Stomach (tissue), 9 donors: Measurements from ENCODE around the gene PTGFRN. TPM values are rescaled to one million over a fixed set of nuclear protein-coding genes. Genes with fewer than 3 reads are reported as not detected.
"Not testable (repeated sequence)": the region's sequence is repeated elsewhere in the genome, so short reads cannot be mapped to it uniquely, and the experiment has no call there.

Source experiments
- DNase-seq, 2 donors: peaks; one replicate each; pipeline versions ENCODE4 v3.0.0 to v3.0.0-alpha.2; 2013 to 2019
- H3K27ac ChIP-seq, 5 donors: fragments of 200-600 bp in 4 of 5; sonication (generic) in 4 of 5; one replicate each; pipeline ENCODE4 v1.5.1; 2013 to 2019; ENCODE audit warnings: mild to moderate bottlenecking in 1 of 5, moderate library complexity in 1 of 5
- H3K27me3 ChIP-seq, 3 donors: fragments of 200-600 bp; sonication (generic); one replicate each; pipeline ENCODE4 v1.5.1; 2017 to 2019; ENCODE audit warnings: mixed run types in 1 of 3
- H3K36me3 ChIP-seq, 4 donors: fragments of 200-600 bp; sonication (generic); 1 replicate in 3 of 4; 2 replicates in 1 of 4; pipeline ENCODE4 v1.5.1; 2016 to 2019
- H3K4me1 ChIP-seq, 4 donors: fragments of 200-600 bp; sonication (generic); one replicate each; pipeline ENCODE4 v1.5.1; 2016 to 2019
- H3K4me3 ChIP-seq, 4 donors: fragments of 200-600 bp; sonication (generic) in 3 of 4; one replicate each; pipeline ENCODE4 v1.5.1; 2016 to 2019; ENCODE audit warnings: mild to moderate bottlenecking in 1 of 4
- H3K9me3 ChIP-seq, 4 donors: fragments of 200-600 bp; sonication (generic); one replicate each; pipeline ENCODE4 v1.5.1; 2016 to 2019
- CTCF ChIP-seq, 7 experiments: fragments of 450-650 bp in 4 of 7; fragments of 200-600 bp in 3 of 7; sonication (generic) in 3 of 7; IDR thresholded peaks; one replicate each; pipeline ENCODE4 v1.5.1; 2016 to 2019; ENCODE audit warnings: antibody characterized with exemption in 7 of 7, control low read depth in 2 of 7, mild to moderate bottlenecking in 1 of 7
- EP300 ChIP-seq: sonication (generic); formaldehyde crosslinking; IDR thresholded peaks from one replicate; pipeline ENCODE4 v1.6.1; 2017; ENCODE audit warnings: antibody characterized with exemption
- POLR2A ChIP-seq, 4 donors: fragments of 450-650 bp; IDR thresholded peaks; one replicate each; pipeline ENCODE4 v1.6.1; 2016; ENCODE audit warnings: antibody characterized with exemption in 4 of 4, control low read depth in 2 of 4, mild to moderate bottlenecking in 1 of 4, moderate library complexity in 1 of 4
- POLR2AphosphoS5 ChIP-seq, 3 donors: sonication (generic); formaldehyde crosslinking; IDR thresholded peaks; one replicate each; pipeline ENCODE4 v1.6.1; 2016; ENCODE audit warnings: antibody characterized with exemption in 3 of 3
- WGBS, 5 donors: extraction: QIAGEN DNeasy Blood & Tissue Kit in 3 of 5; methylation state at CpG; one replicate each; pipeline versions ENCODE4 v1.1.5 to v1.1.7; 2013 to 2018; 5-methylcytosine and 5-hydroxymethylcytosine counted together
- intact Hi-C: fragments of 100-400 bp; cut with DNase I; formaldehyde crosslinking; loops from one replicate; pipeline ENCODE4 v1.15.1; 2023; ENCODE audit warnings: low total_unique reads
- polyA plus RNA-seq, 3 donors: library from polyadenylated mRNA; stranded (reverse); fragments of 200-250 nt; gene quantifications; one replicate each; pipeline ENCODE4 v1.2.3, GENCODE V29; 2013
- total RNA-seq, 5 donors: library from RNA; depleted of rRNA; stranded (reverse); fragments of >200 nt; gene quantifications; one replicate each; pipeline versions ENCODE4 v1.1.0 to v1.2.3, GENCODE V29; 2014 to 2016
- donor health status: healthy with polysubstance abuse.
- donor health status: Bipolar disorder and iron deficiency.
- donor health status: healthy.

Gene PTGFRN
- total and polyA plus RNA-seq, 8 donors, result 3.8 to 66.6 (median 44.0) TPM

DNA sequence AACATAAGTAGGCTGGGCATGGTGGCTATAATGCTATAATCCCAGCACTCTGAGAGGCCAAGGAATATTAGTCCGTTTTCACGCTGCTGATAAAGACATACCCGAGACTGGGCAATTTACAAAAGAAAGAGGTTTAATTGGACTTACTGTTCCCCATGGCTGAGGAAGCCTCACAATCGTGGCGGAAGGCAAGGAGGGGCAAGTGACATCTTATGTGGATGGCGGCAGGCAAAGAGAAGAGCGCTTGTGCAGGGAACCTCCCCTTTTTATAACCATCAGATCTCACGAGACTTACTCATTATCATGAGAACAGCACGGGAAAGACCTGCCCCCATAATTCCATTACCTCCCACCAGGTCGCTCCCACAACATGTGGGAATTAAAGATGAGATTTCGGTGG, 28.5 kb downstream of the PTGFRN start:
- H3K4me1 ChIP-seq, result no peaks in the 10 kb centered on the region
- intact Hi-C loops, result no loop called here

DNA sequence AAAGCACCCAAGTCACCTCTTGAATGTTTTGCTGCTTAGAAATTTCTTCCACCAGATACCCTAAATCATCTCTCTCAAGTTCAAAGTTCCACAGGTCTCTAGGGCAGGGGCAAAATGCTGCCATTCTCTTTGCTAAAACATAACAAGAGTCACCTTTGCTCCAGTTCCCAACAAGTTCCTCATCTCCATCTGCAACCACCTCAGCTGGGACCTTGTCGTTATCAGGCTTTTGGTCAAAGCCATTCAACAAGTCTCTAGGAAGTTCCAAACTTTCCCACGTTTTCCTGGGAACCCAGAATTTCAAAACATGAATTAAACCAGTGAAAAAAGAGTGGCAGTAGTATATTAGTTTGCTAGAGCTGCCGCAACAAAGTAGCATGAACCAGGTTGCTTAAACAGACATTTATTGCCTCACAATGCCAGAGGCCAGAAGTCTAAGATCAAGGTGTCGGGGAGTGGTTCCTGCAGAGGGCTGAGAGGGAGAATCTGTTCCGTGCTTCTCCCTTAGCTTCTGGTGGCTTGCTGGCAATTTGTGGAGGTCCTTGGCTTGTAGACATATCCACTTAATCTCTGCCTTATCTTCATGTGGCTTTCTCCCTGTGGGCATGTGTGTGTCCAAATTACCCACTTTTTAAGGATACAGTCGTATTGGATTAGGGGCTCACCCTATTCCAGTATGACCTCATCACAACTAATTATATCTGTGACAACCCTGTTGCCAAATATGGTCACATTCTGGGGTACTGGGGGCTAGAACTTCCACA, 30.2 kb downstream of the PTGFRN start:
- H3K4me1 ChIP-seq, intact Hi-C loops, H3K27me3 ChIP-seq, H3K27ac ChIP-seq, DNase-seq, H3K9me3 ChIP-seq, H3K4me3 ChIP-seq: not testable (repeated sequence)
- 58 to 78% (median 67%) methylated on average over 6 of the region's 6 CpGs for WGBS, 5 donors
- H3K36me3 ChIP-seq, result peaks cover 0 to 32% (median 24%) of the 10 kb centered on the region in 4 donors

More for the DNA sequence above, 28.5 kb downstream of the PTGFRN start:
- Histone ChIP-seq H3K36me3 (peaks cover 0 to 16% (median 11%) of the 10 kb centered on the region in 4 donors), H3K4me3 (no peak overlapping the region), H3K27me3 (no peaks in the 10 kb centered on the region), H3K27ac (no peak overlapping the region), H3K9me3 (no peaks in the 10 kb centered on the region)
- WGBS, 5 donors, result 94 to 98% (median 96%) methylated on average over 11 of the region's 11 CpGs
- no peak for DNase-seq
- TF ChIP-seq CTCF (IDR thresholded peaks at IDR 0.05) (no peak), POLR2A (IDR thresholded peaks at IDR 0.05) (no peak), EP300 (no peak), POLR2AphosphoS5 (IDR thresholded peaks at IDR 0.05) (no peak)

GRCh38 chr1:116940814-116941599, 31.3 kb downstream of the PTGFRN start:
- 82 to 96% (median 88%) methylated on average over 2 of the region's 2 CpGs for WGBS, 5 donors
- intact Hi-C loops, result no loop called here
- Histone ChIP-seq H3K4me1 (no peaks in the 10 kb centered on the region), H3K27ac (no peak overlapping the region), H3K27me3 (no peaks in the 10 kb centered on the region), H3K4me3 (no peak overlapping the region), H3K36me3 (peaks cover 0 to 42% (median 32%) of the 10 kb centered on the region in 4 donors), H3K9me3 (no peaks in the 10 kb centered on the region)
- TF ChIP-seq EP300 (no peak), CTCF (IDR thresholded peaks at IDR 0.05) (no peak), POLR2A (IDR thresholded peaks at IDR 0.05) (no peak), POLR2AphosphoS5 (IDR thresholded peaks at IDR 0.05) (no peak)
- no peak for DNase-seq

- Histone ChIP-seq H3K36me3 (peaks cover 0 to 49% (median 37%) of the 10 kb centered on the region in 4 donors), H3K4me3 (no peak overlapping the region), H3K27ac (no peak overlapping the region), H3K27me3 (no peaks in the 10 kb centered on the region), H3K9me3 (no peaks in the 10 kb centered on the region), H3K4me1 (no peaks in the 10 kb centered on the region)
- DNase-seq, result no peak
- 85 to 96% (median 94%) methylated on average over 7 to 13 of the region's 13 CpGs for WGBS, 5 donors
- TF ChIP-seq CTCF (IDR thresholded peaks at IDR 0.05) (no peak), POLR2A (IDR thresholded peaks at IDR 0.05) (no peak), EP300 (no peak)
- intact Hi-C loops, result no loop called here
Measured at GRCh38 chr1:116941670-116942069, 32.0 kb downstream of the PTGFRN start.
